GM18519 (cell line): Measurements from ENCODE around the gene CARNS1.

ENCODE experiments used
- ATAC-seq: cut with Tn5 transposase; IDR thresholded peaks from one replicate; pipeline ENCODE4 v1.9.1; 2021; ENCODE audit warnings: mild to moderate bottlenecking, moderate library complexity; ENCODE audit not compliant: unreplicated experiment, low FRiP score

Gene CARNS1

GRCh38 chr11:67409261-67409666 is 6.2 kb upstream of the CARNS1 start:
- no peak for ATAC-seq

DNA sequence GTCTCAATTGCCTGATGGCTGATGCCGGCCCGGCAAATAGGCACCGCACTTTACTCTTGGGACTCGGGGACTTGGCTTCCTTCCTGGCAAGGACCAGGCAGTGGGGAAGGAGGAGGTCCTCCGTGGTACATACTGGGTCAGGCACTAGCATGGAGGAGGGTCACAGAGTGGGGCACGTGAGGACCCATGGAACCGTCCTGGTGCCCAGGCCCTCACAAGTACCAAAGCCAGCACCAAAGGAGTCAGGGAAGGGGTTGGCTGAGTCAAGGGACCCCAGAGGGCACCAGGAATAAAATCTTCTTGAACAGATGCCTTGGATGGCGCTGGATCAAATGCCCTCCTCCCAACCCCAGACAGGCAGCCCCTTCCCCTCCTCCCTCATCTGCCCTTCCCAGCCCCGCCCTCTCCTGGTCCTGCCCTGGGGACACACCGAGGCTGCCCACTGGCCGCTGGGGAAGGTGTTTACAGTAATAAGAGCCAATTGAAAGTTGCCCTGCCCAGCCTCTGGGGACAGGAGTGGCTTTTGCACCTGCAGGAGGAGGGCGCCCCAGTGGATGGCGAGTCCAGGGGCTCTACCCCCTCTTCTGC is 5.6 kb upstream of the CARNS1 start:
- ATAC-seq: no peak

DNA sequence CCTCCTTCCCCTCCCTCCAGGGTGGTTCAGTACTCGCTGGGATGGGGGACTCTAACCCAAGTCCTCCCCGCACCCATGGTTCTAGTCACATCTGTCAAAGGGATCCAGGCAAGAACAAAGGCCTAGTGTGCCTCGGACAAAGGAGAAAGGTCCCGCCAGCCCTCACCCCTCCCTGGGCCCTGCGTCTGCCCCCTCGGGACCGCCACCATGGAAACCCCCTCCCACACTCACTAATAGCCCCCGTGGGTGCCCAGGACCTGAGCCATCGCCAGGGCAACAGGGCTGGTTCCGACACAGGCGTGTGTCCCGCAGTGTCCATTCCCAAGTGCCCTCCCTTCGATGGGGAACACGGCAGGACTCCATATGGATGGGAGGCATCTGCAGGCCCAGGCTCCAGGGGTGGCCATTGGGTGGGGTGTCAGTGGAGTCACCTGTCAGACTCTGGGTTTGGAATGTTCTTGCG is 5.1 kb upstream of the CARNS1 start:
- ATAC-seq: no peak

DNA sequence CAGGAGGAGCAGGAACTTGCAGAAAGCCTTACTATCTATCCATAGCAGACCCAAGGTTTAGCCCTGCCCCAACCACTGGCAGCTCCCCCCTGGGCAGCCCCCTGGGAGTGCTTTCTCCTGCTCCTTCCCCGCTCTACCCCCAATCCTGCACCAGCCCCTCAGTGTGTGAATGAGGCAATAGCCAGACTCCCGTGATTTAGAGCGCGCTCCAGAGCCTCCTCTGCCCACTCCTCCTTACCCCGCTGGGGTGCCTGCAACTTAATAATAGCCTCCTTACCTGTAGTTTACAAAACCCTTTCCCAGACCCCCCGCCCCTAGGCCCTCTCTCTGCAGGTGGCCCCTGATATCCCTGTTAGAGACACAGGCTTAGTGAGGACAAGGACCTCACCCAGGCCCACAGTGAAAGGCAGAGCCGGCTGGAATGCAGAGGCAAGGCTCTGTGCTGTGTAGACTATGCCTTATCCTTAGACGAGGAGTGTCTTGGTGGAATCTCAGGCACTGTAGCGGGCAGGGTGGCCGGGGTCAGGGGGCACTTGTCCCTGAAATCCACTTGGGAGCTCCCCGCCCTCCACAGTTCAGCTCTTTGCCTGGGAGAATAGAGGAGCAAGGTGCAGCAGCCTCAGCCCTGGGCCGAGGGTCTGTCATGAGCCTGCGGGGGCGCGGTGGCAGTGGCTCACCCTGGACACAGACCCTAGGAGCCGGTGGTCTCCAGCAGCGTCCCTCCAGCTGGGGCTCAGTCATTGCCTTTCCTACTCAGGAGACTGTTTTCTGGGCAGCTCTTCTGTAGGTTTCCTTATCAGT is 4.3 kb upstream of the CARNS1 start:
- no peak for ATAC-seq

GRCh38 chr11:67411785-67412152 is 3.7 kb upstream of the CARNS1 start:
- no peak for ATAC-seq

DNA sequence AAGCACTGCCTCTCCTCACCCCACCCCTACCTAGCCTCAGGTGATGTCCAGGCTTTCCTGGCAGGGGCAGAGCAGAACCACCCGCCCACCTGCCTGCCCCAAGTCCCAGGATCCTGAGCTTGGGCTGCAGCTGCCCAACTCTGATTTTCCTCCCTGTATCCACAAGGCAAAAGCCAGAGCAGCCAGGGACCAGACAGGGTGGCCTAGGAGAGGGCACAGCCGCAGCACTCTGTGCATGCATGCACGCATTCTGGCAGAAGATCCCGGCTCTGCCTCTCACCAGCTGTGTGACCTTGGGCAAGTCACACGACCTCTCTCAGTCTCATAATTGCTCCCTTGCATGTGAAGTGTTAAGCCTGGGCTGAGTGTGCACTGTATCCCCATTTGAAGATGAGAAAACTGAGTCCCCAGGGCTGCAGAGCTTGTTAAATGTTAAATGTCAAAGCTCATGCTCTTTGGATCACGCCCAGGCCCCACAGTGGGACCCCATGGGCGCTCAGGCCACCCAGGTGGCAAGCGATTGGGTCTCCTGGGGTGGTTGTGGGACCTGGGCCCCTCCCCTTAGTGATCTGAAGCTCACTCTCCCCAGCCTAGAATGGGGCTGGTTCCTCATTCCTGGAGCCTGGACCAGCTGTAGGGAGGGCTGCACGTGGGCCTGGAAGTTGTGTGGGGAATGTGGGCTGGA is 2.8 kb upstream of the CARNS1 start:
- ATAC-seq: no peak

DNA sequence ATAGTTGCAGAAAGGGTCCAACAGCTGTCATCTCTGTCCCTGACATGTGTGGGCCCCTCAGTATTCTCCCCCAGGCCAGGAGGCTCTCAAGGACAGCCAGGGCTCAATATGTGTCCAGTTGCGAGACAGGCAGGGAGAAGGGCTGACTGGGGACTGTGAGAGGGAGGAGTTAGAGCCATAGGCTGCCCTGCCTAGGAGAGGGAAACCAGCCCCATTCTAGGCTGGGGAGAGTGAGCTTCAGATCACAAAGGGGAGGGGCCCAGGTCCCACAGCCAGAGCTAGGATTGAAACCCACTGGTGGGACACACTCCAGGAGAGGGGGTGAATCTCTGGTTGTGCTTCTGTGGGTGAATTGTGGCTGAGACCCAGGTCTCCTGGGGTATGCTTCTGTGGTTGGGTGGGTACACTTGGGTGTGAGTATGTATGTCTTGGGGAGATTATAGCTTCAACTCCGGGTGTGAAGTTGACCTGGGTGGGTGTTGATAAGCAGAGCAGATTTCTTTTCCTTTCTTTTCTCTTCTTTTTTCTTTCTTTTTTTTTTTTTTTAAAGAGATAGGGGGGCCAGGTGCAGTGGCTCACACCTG is 2.1 kb upstream of the CARNS1 start:
- ATAC-seq: no peak

GRCh38 chr11:67416416-67417335 is 1.2 kb downstream of the CARNS1 start:
- no peak for ATAC-seq

DNA sequence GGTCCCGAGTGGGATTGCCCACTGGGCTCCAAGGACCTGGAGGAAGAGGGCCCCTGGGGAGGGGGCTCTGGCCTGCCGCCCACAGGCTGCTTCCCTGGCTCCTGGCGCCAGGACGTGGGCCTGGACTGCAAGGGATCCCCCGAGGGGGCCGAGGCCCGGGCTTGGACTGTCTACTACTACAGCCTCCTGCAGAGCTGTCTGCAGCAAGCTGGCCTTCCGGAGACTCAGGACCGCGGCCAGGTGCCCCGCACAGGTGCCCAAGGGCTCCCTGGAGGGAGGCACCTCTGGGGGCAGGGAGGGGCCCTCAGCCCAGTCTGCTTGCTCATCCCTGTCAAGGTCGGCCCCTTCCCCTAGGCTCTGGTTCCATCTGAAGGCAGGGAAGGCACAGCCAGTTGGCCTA is 1.9 kb downstream of the CARNS1 start:
- no peak for ATAC-seq

DNA sequence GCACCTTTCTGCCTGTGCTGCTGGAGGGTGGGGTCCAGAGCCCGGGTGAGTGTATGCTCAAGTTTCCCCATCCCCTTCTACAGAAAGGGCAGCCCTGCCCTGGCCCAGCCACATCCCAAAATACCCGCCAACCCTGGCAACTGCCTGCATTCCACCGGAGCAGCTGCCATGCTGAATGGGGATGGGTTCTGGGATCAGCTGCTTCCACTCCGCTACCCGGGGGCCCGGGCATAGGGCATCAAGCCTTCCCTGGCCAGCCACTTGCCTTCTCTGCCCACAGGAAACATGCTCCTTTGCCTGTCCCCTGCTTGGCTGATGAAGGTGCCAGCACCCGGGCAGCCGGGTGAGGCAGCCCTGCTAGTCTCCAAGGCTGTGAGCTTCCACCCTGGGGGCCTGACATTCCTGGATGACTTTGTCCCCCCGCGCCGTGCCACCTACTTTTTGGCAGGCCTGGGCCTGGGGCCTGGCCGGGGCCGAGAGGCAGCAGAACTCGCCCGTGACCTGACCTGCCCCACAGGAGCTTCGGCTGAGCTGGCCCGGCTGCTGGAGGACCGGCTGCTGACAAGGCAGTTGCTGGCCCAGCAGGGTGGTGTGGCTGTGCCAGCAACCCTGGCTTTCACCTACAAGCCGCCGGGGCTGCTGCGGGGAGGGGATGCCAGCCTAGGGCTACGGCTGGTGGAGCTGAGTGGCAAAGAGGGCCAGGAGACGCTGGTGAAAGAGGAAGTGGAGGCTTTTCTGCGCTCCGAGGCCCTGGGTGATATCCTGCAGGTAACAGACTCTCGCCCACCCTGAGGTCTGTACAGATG is 3.2 kb downstream of the CARNS1 start:
- ATAC-seq: no peak

DNA sequence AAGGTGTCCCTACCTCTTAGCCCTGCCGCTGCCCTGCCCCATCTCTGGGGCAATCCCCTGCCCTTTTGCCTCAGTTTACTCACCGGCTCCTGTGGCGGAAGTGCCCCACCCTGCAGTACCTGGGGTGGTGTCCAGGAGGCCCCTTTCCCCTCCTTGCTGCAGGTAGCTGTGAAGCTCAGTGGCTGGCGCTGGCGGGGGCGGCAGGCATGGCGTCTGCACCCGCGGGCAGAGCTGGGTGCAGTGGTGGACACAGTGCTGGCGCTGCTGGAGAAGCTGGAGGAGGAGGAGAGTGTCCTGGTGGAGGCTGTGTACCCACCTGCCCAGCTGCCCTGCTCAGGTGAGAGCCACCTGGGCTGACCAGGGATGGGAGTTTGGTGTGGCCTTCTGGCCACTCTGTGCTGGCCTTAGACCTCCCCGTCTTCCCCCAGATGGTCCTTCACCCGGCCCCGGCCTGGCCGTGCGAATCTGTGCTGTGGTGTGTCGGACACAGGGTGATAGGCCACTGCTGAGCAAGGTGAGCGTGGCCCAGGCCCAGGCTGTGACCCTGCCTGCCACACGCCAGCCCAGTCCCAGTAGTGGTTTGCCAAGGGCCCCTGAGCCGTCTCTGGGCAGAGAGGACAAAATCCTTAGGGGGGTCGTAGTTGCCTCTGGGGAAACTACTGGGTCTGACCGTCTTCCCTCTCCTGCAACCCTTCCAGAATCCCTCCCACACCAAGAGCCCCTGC is 4.0 kb downstream of the CARNS1 start:
- no peak for ATAC-seq

DNA sequence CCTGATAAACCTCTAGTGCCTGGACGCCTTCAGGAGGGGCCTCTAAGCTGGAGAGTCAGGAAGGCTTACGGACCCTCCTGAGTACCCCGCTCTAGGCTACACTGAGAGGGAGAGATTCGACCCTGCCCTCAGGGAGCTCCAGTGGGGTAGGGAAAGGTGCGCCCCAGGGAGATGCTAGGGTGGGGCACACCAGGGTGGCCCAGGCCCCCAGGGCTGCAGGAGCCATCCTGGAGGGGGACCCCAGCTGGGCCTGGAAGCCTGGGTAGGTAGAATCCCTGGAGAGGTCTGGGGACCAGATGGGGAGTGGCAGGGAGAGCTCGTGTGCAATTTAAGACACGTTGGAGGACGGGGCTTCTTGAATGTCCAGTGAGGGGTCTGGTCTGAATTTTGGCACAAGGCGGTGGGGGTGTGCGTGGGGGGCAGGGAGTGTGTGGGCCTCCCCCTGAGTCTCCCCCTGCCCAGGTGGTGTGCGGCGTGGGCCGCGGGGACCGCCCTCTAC is 4.7 kb downstream of the CARNS1 start:
- no peak for ATAC-seq

GRCh38 chr11:67420646-67421429 is 5.4 kb downstream of the CARNS1 start:
- ATAC-seq: no peak

DNA sequence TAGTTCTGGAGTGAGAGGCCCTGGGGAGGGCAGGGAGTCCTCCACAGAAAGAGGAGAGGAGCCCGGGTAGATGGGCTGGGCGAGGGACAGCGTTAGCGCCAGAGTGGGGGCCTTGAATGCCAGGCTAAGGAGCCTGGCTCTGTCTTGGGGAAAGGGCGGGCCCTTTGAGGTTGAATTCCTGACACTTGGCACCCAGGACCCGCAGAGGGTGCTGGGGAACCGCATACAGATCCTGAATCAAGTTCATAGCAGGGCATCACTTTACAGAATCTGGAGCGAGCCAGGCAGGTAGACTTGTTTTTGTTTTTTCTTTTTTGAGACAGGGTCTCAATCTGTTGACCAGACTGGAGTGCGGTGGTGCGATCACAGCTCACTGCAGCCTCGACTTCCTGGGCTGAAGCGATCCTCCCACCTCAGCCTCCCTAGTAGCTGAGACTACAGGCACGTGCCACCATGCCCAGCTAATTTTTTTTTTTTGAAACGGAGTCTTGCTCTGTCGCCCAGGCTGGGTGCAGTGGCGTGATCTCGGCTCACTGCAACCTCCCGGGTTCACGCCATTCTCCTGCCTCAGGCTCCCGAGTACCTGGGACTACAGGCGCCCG is 6.1 kb downstream of the CARNS1 start:
- no peak for ATAC-seq

DNA sequence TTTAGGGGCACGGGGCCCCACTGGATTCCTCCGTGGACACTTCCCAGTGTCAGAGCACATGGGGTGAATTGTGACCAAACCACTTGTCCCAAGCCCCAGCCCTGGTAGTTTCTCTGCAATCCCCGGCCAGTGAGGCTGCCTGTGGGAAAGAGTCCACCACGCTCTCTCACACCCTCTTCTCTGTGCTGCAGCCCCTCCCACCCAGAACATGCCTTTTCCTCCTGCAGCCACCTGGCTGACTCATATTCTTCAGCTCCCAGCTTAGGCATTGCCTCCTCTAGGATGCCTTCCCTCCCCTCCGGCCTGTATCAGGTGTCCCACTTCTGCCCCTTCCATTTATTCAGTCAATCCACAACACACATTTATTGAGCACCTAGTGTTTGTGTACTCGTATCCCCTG is 7.4 kb downstream of the CARNS1 start:
- no peak for ATAC-seq

DNA sequence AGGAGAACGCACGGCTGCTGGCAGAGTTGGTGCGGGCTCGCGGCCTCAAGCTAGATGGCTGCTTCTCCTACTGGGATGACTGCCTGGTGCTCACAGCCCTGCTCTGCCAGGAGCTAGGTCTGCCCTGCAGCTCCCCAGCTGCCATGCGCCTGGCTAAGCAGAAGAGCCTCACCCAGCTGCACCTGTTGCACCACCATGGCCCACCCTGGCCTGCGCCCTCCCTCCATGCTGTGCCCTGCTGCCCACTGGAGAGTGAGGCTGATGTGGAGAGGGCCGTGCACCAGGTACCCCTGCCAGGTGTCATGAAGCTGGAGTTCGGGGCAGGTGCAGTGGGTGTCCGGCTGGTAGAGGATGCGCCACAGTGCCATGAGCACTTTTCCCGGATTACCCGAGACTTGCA is 8.0 kb downstream of the CARNS1 start:
- no peak for ATAC-seq

DNA sequence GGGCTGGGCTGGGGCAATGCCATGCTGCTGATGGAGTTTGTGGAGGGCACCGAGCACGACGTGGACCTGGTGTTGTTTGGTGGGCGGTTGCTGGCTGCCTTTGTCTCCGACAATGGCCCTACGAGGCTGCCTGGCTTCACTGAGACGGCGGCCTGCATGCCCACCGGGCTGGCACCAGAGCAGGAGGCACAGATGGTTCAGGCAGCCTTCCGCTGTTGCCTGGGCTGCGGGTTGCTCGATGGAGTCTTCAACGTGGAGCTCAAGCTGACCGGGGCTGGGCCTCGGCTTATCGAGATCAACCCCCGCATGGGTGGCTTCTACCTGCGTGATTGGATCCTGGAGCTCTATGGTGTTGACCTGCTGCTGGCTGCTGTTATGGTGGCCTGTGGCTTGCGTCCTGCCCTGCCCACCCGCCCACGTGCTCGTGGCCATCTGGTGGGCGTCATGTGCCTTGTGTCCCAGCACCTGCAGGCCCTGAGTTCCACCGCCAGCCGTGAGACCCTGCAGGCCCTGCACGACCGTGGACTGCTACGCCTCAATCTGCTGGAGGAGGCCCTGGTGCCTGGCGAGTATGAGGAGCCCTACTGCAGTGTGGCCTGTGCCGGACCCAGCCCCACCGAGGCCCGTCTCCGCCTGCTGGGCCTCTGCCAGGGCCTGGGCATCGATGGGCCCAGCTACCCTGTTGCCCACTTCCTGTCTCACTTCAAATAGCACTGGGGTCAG is 8.6 kb downstream of the CARNS1 start:
- ATAC-seq: no peak
